ENCODE results near the gene PROM2. TPM values are rescaled to one million over a fixed set of nuclear protein-coding genes. Genes with fewer than 3 reads are reported as not detected.
"Not testable (repeated sequence)": the region's sequence is repeated elsewhere in the genome, so short reads cannot be mapped to it uniquely, and the experiment has no call there.

PROM2 gene
- total RNA-seq, 1 donor from 2014 or later = 6.0 TPM

DNA sequence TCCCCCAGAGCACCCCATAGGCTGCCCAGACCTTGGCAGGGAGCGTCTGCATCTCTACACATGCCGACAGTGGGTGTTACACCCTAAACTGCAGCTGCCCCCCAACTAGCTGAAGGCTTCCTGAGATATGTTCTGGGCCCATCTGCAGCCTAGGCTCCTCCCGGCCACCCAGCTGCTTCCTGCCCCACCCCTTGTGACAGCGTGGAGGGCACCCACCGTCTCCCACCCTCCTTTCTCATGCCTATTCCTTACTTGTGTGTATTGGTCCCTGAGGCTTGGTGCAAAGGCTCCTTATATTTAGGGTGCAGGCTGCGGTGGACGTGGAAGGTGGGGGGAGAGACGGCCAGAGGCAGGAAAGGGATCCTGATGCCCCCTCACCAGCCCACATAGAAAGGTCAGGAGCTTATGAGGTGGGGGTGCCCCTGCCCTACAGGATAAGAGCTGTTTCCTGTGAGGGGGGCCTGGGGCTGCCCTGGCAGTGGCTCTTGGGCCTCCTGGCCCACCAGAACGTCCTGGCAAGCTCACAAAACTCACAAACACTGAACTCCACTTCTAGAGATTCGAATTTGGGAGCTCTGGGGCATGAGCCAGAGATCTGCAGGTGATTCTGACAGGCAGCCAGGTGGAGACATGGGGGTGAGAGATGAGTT lies 7.3 kb upstream of the PROM2 start:
- Histone ChIP-seq H3K9me3 (no peaks in the 10 kb centered on the region), H3K27me3 (ENCODE audit: low read depth) (no peaks in the 10 kb centered on the region), H3K36me3 (no peaks in the 10 kb centered on the region), H3K4me3 (no peak overlapping the region), H3K27ac (no peak overlapping the region), H3K4me1 (no peaks in the 10 kb centered on the region)
- TF ChIP-seq, protein P1, sequence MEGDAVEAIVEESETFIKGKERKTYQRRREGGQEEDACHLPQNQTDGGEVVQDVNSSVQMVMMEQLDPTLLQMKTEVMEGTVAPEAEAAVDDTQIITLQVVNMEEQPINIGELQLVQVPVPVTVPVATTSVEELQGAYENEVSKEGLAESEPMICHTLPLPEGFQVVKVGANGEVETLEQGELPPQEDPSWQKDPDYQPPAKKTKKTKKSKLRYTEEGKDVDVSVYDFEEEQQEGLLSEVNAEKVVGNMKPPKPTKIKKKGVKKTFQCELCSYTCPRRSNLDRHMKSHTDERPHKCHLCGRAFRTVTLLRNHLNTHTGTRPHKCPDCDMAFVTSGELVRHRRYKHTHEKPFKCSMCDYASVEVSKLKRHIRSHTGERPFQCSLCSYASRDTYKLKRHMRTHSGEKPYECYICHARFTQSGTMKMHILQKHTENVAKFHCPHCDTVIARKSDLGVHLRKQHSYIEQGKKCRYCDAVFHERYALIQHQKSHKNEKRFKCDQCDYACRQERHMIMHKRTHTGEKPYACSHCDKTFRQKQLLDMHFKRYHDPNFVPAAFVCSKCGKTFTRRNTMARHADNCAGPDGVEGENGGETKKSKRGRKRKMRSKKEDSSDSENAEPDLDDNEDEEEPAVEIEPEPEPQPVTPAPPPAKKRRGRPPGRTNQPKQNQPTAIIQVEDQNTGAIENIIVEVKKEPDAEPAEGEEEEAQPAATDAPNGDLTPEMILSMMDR (IDR thresholded peaks at IDR 0.05) = no peak
- intact Hi-C loops (cut with DNase I) = no loop called here
- DNase-seq = peak; percentile 24
- no peak for ATAC-seq

GRCh38 chr2:95267458-95268210 lies 6.6 kb upstream of the PROM2 start:
- Histone ChIP-seq H3K27ac (no peak overlapping the region), H3K27me3 (ENCODE audit: low read depth) (no peaks in the 10 kb centered on the region), H3K4me1 (no peaks in the 10 kb centered on the region), H3K36me3 (no peaks in the 10 kb centered on the region), H3K9me3 (no peaks in the 10 kb centered on the region), H3K4me3 (no peak overlapping the region)
- TF ChIP-seq, protein P1 (IDR thresholded peaks at IDR 0.05) = no peak
- peak in 1 of 2 donors; percentile 18 for ATAC-seq
- intact Hi-C loops (cut with DNase I) = no loop called here
- peak; percentile 21 for DNase-seq

DNA sequence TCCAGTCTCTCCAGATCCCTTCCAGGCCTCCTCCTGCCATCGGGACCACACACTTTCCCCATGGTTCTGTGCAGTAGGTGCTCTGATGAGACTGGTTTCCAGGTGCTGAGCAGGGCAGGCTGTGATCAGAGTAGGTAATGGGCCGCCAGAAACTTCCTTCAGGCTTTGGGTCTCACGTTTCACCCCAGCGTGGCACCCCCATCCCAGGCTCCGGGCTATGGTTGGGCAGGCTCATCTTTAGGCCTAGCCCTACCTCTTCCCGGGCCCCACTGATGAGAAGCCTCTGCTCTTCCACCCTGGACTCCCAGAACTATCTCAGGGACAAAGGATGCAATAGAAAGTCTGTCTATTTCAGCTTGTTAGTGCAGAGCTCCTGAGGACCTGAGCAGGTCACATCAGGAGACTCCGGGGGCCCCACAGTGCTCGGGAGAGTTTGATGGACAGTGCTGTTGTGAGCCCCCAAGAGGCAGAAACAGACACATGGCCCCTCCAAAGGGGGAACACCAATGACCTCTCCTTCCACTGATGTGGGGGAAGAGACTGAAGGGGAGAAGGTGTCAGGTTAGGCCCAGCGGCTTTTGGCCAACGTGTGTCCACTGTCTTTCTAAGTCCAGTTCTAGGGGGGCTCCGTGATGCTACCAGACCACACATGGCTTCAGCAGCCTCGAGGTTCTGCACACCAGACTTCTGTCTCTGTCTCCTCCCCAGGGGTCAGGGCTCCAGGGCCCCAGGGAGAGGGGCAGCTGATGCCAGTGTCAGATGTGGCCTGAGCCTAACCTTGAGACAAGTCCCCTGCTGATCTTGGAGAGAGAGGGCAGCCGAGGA lies 5.8 kb upstream of the PROM2 start:
- DNase-seq = peak; percentile 23
- TF ChIP-seq, protein P1 (IDR thresholded peaks at IDR 0.05) = no peak
- no peak for ATAC-seq
- no peaks in the 10 kb centered on the region for H3K4me1 ChIP-seq
- H3K27ac ChIP-seq = no peak overlapping the region
- intact Hi-C loops (cut with DNase I) = no loop called here
- no peaks in the 10 kb centered on the region for H3K36me3 ChIP-seq
- H3K27me3 ChIP-seq (ENCODE audit: low read depth) = no peaks in the 10 kb centered on the region
- no peak overlapping the region for H3K4me3 ChIP-seq
- no peaks in the 10 kb centered on the region for H3K9me3 ChIP-seq

GRCh38 chr2:95269036-95269680 lies 5.1 kb upstream of the PROM2 start:
- intact Hi-C loops (cut with DNase I) = no loop called here
- no peaks in the 10 kb centered on the region for H3K27me3 ChIP-seq (ENCODE audit: low read depth)
- H3K4me1 ChIP-seq = no peaks in the 10 kb centered on the region
- ATAC-seq = no peak
- H3K9me3 ChIP-seq = no peaks in the 10 kb centered on the region
- no peaks in the 10 kb centered on the region for H3K36me3 ChIP-seq
- DNase-seq = peak; percentile 28
- TF ChIP-seq, protein P1 (IDR thresholded peaks at IDR 0.05) = no peak
- no peak overlapping the region for H3K27ac ChIP-seq
- no peak overlapping the region for H3K4me3 ChIP-seq

GRCh38 chr2:95269745-95270144 lies 4.5 kb upstream of the PROM2 start:
- H3K4me1 ChIP-seq; H3K36me3 ChIP-seq; ATAC-seq; H3K27me3 ChIP-seq (ENCODE audit: low read depth); intact Hi-C loops (cut with DNase I); H3K9me3 ChIP-seq; H3K27ac ChIP-seq; H3K4me3 ChIP-seq: not testable (repeated sequence)
- peak; percentile 10 for DNase-seq
